A673 (cell line): Measurements from ENCODE around the gene HDGF.

Experiments
- EZH2 ChIP-seq: fragments of 200-600 bp; sonication (generic); IDR thresholded peaks from 2 replicates; pipeline ENCODE4 v1.6.1; 2017; ENCODE audit warnings: borderline replicate concordance, low read depth, mild to moderate bottlenecking, mixed read lengths, antibody characterized with exemption, low read length; ENCODE audit not compliant: poor library complexity, severe bottlenecking
- TF ChIP-seq, protein P1 (sequence below): fragments of 300-800, 200-600 bp; sonication (generic); conservative IDR thresholded peaks from 2 replicates; pipeline ENCODE4 v1.5.1; 2017; ENCODE audit warnings: low read depth, mild to moderate bottlenecking, antibody characterized with exemption, low read length, moderate library complexity, mixed read lengths

DNA sequence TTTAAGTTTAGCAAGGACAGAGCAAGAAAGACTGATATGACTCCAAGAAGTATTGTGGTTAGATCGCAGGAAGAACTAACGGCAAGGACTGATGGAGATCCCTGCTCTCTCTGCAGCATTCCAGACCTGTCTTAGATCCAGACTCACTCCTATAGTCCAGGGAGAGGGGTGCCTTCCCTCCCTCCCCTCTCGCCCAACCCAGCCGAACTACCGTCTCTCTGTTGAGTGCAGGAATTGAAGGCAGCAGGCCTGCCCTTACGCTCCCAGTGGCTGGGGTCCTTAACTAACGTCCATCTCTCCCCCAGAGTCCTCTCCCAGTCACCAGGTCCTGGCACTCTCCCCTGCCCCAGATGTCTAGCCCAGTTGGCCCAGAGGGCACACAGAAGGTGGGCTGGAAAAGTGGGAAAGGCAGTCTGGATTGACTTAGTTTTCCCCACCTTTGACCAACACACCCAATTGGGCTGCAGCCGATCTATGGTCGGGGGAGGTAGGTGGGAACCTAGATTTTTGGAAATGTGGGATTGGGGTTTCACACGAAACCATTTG, 47.2 kb downstream of the HDGF start:
- no peak for TF ChIP-seq EZH2
- TF ChIP-seq, protein P1, sequence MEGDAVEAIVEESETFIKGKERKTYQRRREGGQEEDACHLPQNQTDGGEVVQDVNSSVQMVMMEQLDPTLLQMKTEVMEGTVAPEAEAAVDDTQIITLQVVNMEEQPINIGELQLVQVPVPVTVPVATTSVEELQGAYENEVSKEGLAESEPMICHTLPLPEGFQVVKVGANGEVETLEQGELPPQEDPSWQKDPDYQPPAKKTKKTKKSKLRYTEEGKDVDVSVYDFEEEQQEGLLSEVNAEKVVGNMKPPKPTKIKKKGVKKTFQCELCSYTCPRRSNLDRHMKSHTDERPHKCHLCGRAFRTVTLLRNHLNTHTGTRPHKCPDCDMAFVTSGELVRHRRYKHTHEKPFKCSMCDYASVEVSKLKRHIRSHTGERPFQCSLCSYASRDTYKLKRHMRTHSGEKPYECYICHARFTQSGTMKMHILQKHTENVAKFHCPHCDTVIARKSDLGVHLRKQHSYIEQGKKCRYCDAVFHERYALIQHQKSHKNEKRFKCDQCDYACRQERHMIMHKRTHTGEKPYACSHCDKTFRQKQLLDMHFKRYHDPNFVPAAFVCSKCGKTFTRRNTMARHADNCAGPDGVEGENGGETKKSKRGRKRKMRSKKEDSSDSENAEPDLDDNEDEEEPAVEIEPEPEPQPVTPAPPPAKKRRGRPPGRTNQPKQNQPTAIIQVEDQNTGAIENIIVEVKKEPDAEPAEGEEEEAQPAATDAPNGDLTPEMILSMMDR, result no peak
